Measurements from ENCODE around the gene IVNS1ABP. TPM values are rescaled to one million over a fixed set of nuclear protein-coding genes. Genes with fewer than 3 reads are reported as not detected.

The IVNS1ABP gene
- total RNA-seq, 1 experiment from 2014 or later: 57.9 TPM

- no peaks in the 10 kb centered on the region for H3K79me2 ChIP-seq (ENCODE audit: insufficient read depth, low read length)
- H3K36me3 ChIP-seq (ENCODE audit: control insufficient read depth in 1 of 2, insufficient read depth in 2 of 2, low read length in 2 of 2): no peaks in the 10 kb centered on the region
- TF ChIP-seq EZH2 (IDR thresholded peaks at IDR 0.05) (no peak), JUND (IDR thresholded peaks at IDR 0.05) (no peak), ATF3 (IDR thresholded peaks at IDR 0.05) (no peak), ELF1 (IDR thresholded peaks at IDR 0.05; ENCODE audit: borderline replicate concordance, low read depth) (no peak), YY1 (IDR thresholded peaks at IDR 0.05; ENCODE audit: extremely low read depth, insufficient replicate concordance, low read depth, low read length) (no peak), REST (IDR thresholded peaks at IDR 0.05; ENCODE audit: low read depth) (no peak), POLR2A (IDR thresholded peaks at IDR 0.05; ENCODE audit: borderline replicate concordance, extremely low read depth, insufficient read depth, insufficient read length) (no peak), CEBPB (IDR thresholded peaks at IDR 0.05; ENCODE audit: low read depth) (no peak), SP1 (IDR thresholded peaks at IDR 0.05; ENCODE audit: low read depth) (no peak), CTCF (IDR thresholded peaks at IDR 0.05 in 2 of 3, conservative IDR thresholded peaks at IDR 0.05 in 1 of 3; ENCODE audit: borderline replicate concordance in 1 of 3, insufficient read depth in 1 of 3, low read depth in 2 of 3, low read length in 2 of 3) (no peak), RAD21 (IDR thresholded peaks at IDR 0.05; ENCODE audit: low read depth) (no peak), ZFX (IDR thresholded peaks at IDR 0.05) (no peak), CBX3 (IDR thresholded peaks at IDR 0.05; ENCODE audit: low read depth) (no peak), SRF (IDR thresholded peaks at IDR 0.05; ENCODE audit: low read depth) (no peak), TCF7L2 (IDR thresholded peaks at IDR 0.05; ENCODE audit: borderline replicate concordance, extremely low read depth, insufficient read depth, insufficient read length) (no peak), MAX (IDR thresholded peaks at IDR 0.05) (no peak), FOSL1 (IDR thresholded peaks at IDR 0.05; ENCODE audit: low read depth) (no peak), EGR1 (IDR thresholded peaks at IDR 0.05; ENCODE audit: low read depth) (no peak)
- no peak overlapping the region for H2AFZ ChIP-seq (ENCODE audit: low read depth, low read length, poor library complexity, severe bottlenecking)
- RAD21 ChIA-PET (ENCODE audit: low non-redundant PET in 1 of 2, low total read pairs in 2 of 2, uncharacterized antibody in 2 of 2, unreplicated experiment in 2 of 2): no interaction called here
- no peak for ATAC-seq
- CTCF ChIA-PET: no interaction called here
- POLR2A ChIA-PET: no interaction called here
- H3K9ac ChIP-seq (ENCODE audit: low read length): no peak overlapping the region
- no peaks in the 10 kb centered on the region for H3K9me2 ChIP-seq (ENCODE audit: insufficient read depth)
- H3K27me3 ChIP-seq (ENCODE audit: insufficient read depth, low read length): no peaks in the 10 kb centered on the region
- intact Hi-C loops (cut with micrococcal nuclease): loop anchor here (10.0 kb wide), 1 partner anchor 204 kb away; no protein-coding TSS in a partner anchor
- H3K27ac ChIP-seq (ENCODE audit: low read depth, low read length): no peak overlapping the region
- no peak overlapping the region for H3K4me3 ChIP-seq (replicated peaks in 1 of 2; ENCODE audit: low read depth in 1 of 2, low read length in 2 of 2)
- H3K4me1 ChIP-seq (ENCODE audit: control insufficient read depth in 1 of 2, insufficient read depth in 2 of 2, low read length in 2 of 2): no peaks in the 10 kb centered on the region
- H3K9me3 ChIP-seq (ENCODE audit: control insufficient read depth in 1 of 2, insufficient read depth in 1 of 2, low read depth in 1 of 2, low read length in 2 of 2): no peaks in the 10 kb centered on the region
- no peaks in the 10 kb centered on the region for H4K20me1 ChIP-seq (ENCODE audit: insufficient read depth)
- no TSS peak for BruUV-seq (replicated peaks)
- H3K4me2 ChIP-seq (ENCODE audit: low read length): no peak overlapping the region
- no peak for DNase-seq (ENCODE audit: low read depth, low spot score)
Measured at GRCh38 chr1:185341196-185341781, 24.2 kb upstream of the IVNS1ABP start.

Data from HCT116 (cell line).